ENCODE measurements around the gene CRB2. TPM values are rescaled to one million over a fixed set of nuclear protein-coding genes. Genes with fewer than 3 reads are reported as not detected.

CRB2 gene
- total and polyA plus RNA-seq, 2 donors (not counting 1 experiment from before 2014, with no cell fraction given), result 1.4 to 2.4 TPM

DNA sequence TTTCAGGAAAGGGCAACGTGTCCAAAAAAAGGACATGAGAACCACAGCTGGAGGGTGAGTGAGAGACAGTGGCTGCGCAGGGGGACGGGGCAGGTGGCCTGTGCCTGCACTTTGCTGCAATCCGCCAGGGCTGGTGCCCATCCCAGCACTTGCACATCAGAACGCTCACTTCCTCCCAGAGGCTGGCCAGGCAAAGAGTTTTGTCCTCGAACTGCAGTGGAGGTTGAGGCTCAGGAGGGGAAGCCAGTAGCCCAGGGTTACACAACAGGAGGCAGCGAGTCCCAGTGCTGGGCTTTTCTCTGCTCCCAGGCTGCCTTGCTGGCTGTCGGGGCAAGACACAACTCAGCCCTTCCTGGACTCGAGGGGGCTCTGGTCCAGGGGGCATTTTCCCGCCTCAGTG, 33.1 kb downstream of the CRB2 start:
- Histone ChIP-seq H3K4me3 (ENCODE audit: control extremely low read depth in 1 of 5, extremely low read depth in 1 of 5, insufficient read depth in 1 of 5, low read depth in 2 of 5, low read length in 4 of 5) (no peak overlapping the region), H3K27me3 (replicated peaks in 1 of 4; ENCODE audit: control extremely low read depth in 1 of 4, control insufficient read depth in 3 of 4, insufficient read depth in 4 of 4, low read length in 3 of 4) (no peaks in the 10 kb centered on the region), H2AFZ (ENCODE audit: insufficient read depth, low read depth, low read length, poor library complexity, severe bottlenecking) (no peak overlapping the region), H4K20me1 (ENCODE audit: control insufficient read depth, insufficient read depth, low read length, poor library complexity, severe bottlenecking) (no peaks in the 10 kb centered on the region), H3K36me3 (replicated peaks in 1 of 2; ENCODE audit: control extremely low read depth in 1 of 2, control insufficient read depth in 1 of 2, extremely low read depth in 1 of 2, insufficient read depth in 2 of 2, low read length in 1 of 2) (peaks cover 0 to 2% of the 10 kb centered on the region in 2 experiments), H3K27ac (ENCODE audit: low read length in 2 of 2) (no peak overlapping the region), H3K9me3 (ENCODE audit: control extremely low read depth in 1 of 3, control insufficient read depth in 2 of 3, insufficient read depth in 1 of 3, low read length in 2 of 3) (peaks cover 0 to 4% (median 0%) of the 10 kb centered on the region in 3 donors), H3K4me2 (replicated peaks; ENCODE audit: low read depth, low read length, poor library complexity, severe bottlenecking) (no peak overlapping the region), H3K9ac (ENCODE audit: low read length) (no peak overlapping the region), H3K79me2 (ENCODE audit: control insufficient read depth, insufficient read depth, low read length) (no peaks in the 10 kb centered on the region), H3K4me1 (ENCODE audit: control insufficient read depth in 2 of 2, insufficient read depth in 2 of 2, low read length in 2 of 2) (no peaks in the 10 kb centered on the region)
- H3K9me3 Mint-ChIP-seq (ENCODE audit: insufficient read depth), result no peaks in the 10 kb centered on the region
- WGBS (ENCODE audit: insufficient coverage), result 82% methylated on average over 10 of the region's 10 CpGs
- peaks cover 2% of the 10 kb centered on the region for H3K4me1 Mint-ChIP-seq
- POLR2A ChIA-PET, result no interaction called here
- H3K27me3 Mint-ChIP-seq, result no peaks in the 10 kb centered on the region
- ATAC-seq (ENCODE audit: low read depth) (no peak), DNase-seq (no peak)
- CTCF ChIA-PET, result interaction anchor here (1.7 kb wide), 1 partner anchor 307 kb away, joined by 5 read pairs; no protein-coding TSS in a partner anchor
- no peak overlapping the region for H3K27ac Mint-ChIP-seq
- intact Hi-C loops (cut with micrococcal nuclease), result loop anchor here (10.0 kb wide), 1 partner anchor 1264 kb away; no protein-coding TSS in a partner anchor
- H3K4me3 Mint-ChIP-seq, result no peak overlapping the region
- TF ChIP-seq CTCF (IDR thresholded peaks at IDR 0.05), result no peak
- no peak for TF ChIP-seq EZH2 (IDR thresholded peaks at IDR 0.05; ENCODE audit: borderline replicate concordance, insufficient read depth, low read depth, low read length, poor library complexity, severe bottlenecking)

- TF ChIP-seq CTCF (IDR thresholded peaks at IDR 0.05) (no peak), EZH2 (IDR thresholded peaks at IDR 0.05; ENCODE audit: borderline replicate concordance, insufficient read depth, low read depth, low read length, poor library complexity, severe bottlenecking) (no peak)
- CTCF ChIA-PET, result interaction anchor here (0.8 kb wide), 1 partner anchor 36 kb away, joined by 3 read pairs; no protein-coding TSS in a partner anchor
- intact Hi-C loops (cut with micrococcal nuclease), result loop anchor here (10.0 kb wide), 1 partner anchor 1265 kb away; no protein-coding TSS in a partner anchor
- H3K4me1 Mint-ChIP-seq, result peaks cover 2% of the 10 kb centered on the region
- WGBS (ENCODE audit: insufficient coverage), result 89% methylated on average over 12 of the region's 12 CpGs
- H3K9me3 Mint-ChIP-seq (ENCODE audit: insufficient read depth), result no peaks in the 10 kb centered on the region
- no peak overlapping the region for H3K4me3 Mint-ChIP-seq
- POLR2A ChIA-PET, result no interaction called here
- Histone ChIP-seq H3K36me3 (replicated peaks in 1 of 2; ENCODE audit: control extremely low read depth in 1 of 2, control insufficient read depth in 1 of 2, extremely low read depth in 1 of 2, insufficient read depth in 2 of 2, low read length in 1 of 2) (peaks cover 0 to 2% of the 10 kb centered on the region in 2 experiments), H3K27ac (ENCODE audit: low read length in 2 of 2) (no peak overlapping the region), H4K20me1 (ENCODE audit: control insufficient read depth, insufficient read depth, low read length, poor library complexity, severe bottlenecking) (no peaks in the 10 kb centered on the region), H3K9me3 (ENCODE audit: control extremely low read depth in 1 of 3, control insufficient read depth in 2 of 3, insufficient read depth in 1 of 3, low read length in 2 of 3) (peaks cover 0 to 4% (median 0%) of the 10 kb centered on the region in 3 donors), H3K4me3 (ENCODE audit: control extremely low read depth in 1 of 5, extremely low read depth in 1 of 5, insufficient read depth in 1 of 5, low read depth in 2 of 5, low read length in 4 of 5) (no peak overlapping the region), H3K79me2 (ENCODE audit: control insufficient read depth, insufficient read depth, low read length) (no peaks in the 10 kb centered on the region), H3K27me3 (replicated peaks in 1 of 4; ENCODE audit: control extremely low read depth in 1 of 4, control insufficient read depth in 3 of 4, insufficient read depth in 4 of 4, low read length in 3 of 4) (no peaks in the 10 kb centered on the region), H3K4me1 (ENCODE audit: control insufficient read depth in 2 of 2, insufficient read depth in 2 of 2, low read length in 2 of 2) (no peaks in the 10 kb centered on the region), H3K9ac (ENCODE audit: low read length) (no peak overlapping the region), H2AFZ (ENCODE audit: insufficient read depth, low read depth, low read length, poor library complexity, severe bottlenecking) (no peak overlapping the region), H3K4me2 (replicated peaks; ENCODE audit: low read depth, low read length, poor library complexity, severe bottlenecking) (no peak overlapping the region)
- DNase-seq (no peak), ATAC-seq (ENCODE audit: low read depth) (no peak)
- no peaks in the 10 kb centered on the region for H3K27me3 Mint-ChIP-seq
- H3K27ac Mint-ChIP-seq, result no peak overlapping the region
Observed at GRCh38 chr9:123389698-123390097, 33.7 kb downstream of the CRB2 start.
